HFF-Myc (cell line): ENCODE measurements around the gene KCNQ5.

ENCODE experiments used
- DNase-seq: peaks from one replicate; pipeline ENCODE4 v3.0.0-alpha.2; 2011; ENCODE audit warnings: low read depth; ENCODE audit errors: extremely low read depth
- H3K4me3 ChIP-seq: replicated peaks from 2 replicates; pipeline ENCODE4 v1.5.1; 2011; ENCODE audit warnings: low read depth, mild to moderate bottlenecking, control low read depth, low read length
- TF ChIP-seq, protein P1 (sequence below): IDR thresholded peaks from 2 replicates; pipeline ENCODE4 v1.5.1; 2012; ENCODE audit warnings: mild to moderate bottlenecking, low read depth, low read length, control low read depth; ENCODE audit errors: missing control alignments

Gene KCNQ5

DNA sequence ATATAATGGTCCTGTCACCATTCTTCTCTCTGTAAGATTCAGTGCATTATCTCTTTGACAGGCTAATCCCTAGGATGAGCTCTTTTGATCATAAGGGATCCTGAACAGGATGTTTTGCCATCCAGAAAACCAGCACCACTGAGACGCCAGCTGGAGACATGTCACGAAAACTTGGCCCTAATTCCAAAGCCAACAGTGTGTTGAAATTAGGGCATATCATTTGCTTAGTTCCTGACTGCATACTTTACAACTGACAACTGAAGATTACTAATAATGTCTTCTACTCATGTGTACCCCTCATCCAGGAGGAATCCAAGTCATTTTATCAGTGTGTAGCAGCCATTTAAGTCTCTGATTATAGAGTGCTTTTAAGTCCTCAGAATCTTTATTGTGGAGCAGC lies 243.6 kb downstream of the KCNQ5 start:
- no peak for DNase-seq
- TF ChIP-seq, protein P1, sequence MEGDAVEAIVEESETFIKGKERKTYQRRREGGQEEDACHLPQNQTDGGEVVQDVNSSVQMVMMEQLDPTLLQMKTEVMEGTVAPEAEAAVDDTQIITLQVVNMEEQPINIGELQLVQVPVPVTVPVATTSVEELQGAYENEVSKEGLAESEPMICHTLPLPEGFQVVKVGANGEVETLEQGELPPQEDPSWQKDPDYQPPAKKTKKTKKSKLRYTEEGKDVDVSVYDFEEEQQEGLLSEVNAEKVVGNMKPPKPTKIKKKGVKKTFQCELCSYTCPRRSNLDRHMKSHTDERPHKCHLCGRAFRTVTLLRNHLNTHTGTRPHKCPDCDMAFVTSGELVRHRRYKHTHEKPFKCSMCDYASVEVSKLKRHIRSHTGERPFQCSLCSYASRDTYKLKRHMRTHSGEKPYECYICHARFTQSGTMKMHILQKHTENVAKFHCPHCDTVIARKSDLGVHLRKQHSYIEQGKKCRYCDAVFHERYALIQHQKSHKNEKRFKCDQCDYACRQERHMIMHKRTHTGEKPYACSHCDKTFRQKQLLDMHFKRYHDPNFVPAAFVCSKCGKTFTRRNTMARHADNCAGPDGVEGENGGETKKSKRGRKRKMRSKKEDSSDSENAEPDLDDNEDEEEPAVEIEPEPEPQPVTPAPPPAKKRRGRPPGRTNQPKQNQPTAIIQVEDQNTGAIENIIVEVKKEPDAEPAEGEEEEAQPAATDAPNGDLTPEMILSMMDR, result no peak

DNA sequence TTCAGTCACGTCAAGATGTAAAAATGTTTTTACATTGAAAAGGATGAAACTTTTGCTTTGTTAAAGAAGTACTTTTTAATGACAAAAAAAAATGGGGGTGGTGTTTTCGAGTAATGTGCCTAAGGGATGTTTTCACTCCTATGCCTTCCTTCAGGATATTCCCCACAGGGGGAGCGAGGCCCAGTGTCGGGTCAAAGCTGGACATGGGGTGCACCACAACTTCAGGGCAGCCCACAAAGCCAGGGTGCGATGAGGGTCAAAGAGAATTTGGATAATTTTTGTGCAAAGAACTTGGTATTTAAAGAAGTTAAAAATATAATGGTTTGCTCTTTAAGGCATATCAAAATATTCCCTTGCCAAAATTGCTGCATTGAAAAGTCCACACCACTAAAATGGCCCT lies 247.8 kb downstream of the KCNQ5 start:
- H3K4me3 ChIP-seq, result no peak overlapping the region
- TF ChIP-seq, protein P1, result no peak
- DNase-seq, result no peak

More for the DNA sequence above, 243.6 kb downstream of the KCNQ5 start:
- H3K4me3 ChIP-seq, result no peak overlapping the region

DNA sequence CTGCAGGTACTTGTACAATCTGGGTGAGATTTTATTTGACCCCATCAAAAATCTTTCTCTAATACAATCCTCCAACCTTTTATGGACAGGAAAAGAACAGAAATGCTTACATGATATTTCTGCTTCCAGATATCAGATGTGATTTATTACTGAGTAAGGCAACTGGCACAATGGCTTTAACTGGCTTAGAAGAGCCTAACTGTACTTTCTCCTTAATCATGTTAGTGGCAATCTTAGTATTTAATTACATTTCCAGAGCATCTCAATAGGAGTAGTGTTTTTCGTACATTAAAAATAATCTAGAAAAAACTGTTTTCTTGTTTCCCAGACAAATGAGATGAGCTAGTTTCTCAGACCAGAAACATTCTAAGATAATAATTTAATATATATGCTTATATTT lies 251.6 kb downstream of the KCNQ5 start:
- H3K4me3 ChIP-seq, result no peak overlapping the region
- TF ChIP-seq, protein P1, result no peak
- no peak for DNase-seq

DNA sequence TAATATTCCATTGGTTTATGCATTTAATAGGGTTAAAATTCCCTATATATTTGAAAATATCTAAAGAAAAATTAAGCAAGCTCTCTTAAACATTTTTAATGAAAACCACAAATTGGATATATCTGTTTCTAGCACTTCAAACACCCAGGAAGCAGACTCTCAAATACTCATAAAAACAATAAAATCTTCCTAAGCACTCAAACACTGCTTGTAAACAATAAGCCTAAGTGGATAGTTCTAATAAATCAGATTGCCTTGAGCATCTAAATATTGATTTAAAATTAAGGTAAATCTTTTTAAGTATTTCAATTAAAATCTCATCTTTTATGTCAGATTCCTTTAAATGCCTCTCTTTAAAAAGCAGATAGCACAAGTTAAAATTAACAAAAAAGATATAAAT lies 254.4 kb downstream of the KCNQ5 start:
- DNase-seq, result no peak
- H3K4me3 ChIP-seq, result no peak overlapping the region

DNA sequence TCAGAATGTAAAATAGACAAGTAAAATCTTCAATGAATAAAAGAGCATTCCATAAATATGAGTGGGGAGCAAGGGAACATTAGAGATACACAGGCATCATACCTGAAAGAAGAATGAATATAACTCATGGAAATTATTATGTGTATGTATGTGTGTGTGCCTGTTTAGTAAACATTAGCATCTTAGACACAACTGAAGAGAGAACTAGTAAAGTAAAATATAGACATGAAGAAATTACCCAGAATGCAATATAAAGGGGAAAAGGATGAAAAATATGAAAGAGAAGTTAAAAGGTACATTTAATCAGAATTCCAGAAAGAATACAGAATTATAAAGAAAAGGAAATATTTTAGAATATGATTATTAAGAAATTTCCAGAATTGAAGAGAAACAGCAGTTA lies 264.3 kb downstream of the KCNQ5 start:
- TF ChIP-seq, protein P1, result no peak
- H3K4me3 ChIP-seq, result no peak overlapping the region
- no peak for DNase-seq

More for the DNA sequence above, 254.4 kb downstream of the KCNQ5 start:
- TF ChIP-seq, protein P1, result no peak

DNA sequence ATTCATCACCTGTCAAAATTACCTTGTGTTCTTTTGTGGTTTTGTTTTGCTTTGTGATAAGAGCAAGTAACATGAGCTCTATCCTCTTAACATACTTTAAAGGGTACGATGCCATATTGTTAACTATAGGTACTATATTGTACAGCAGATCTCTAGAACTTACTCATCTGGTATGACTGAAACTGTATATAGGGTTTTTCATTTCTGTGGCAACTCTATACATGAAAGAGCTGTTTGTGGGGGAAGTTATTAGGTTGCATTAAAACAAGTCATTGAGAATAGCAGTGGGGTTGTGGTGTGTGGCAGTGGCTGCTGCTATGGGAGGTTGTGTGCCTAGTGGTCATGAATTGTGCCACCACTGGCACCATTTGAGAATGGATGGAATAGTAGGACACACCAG lies 268.4 kb downstream of the KCNQ5 start:
- TF ChIP-seq, protein P1, result no peak
- H3K4me3 ChIP-seq, result no peak overlapping the region
- no peak for DNase-seq

DNA sequence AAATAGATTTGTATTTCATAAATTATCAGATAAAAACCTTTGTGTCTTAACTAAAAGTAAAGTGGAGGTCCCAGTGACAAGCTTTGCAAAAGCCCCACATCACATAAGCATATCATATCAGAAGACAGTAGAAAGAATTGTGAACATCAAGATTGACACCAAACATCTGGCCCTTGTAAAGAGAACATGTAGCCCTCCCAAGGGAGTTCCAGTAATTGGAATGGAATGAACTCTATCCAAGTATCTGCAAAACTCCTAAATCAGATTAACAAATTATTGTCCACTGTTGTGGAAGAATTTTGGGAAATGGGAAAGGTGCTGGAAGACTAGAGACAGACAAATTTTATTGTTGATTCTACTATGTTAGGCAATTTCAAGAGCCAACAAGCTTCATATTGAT lies 268.8 kb downstream of the KCNQ5 start:
- TF ChIP-seq, protein P1, result no peak
- DNase-seq, result no peak
- no peak overlapping the region for H3K4me3 ChIP-seq
